HepG2 (cell line): ENCODE results near the gene GLB1L3. TPM values are rescaled to one million over a fixed set of nuclear protein-coding genes. Genes with fewer than 3 reads are reported as not detected.

Source experiments
- ATAC-seq: fragments of 200-7000 bp; cut with Tn5 transposase; 3 replicates; pipeline ENCODE4 v1.9.1; 2020; ENCODE audit warnings: mild to moderate bottlenecking, moderate library complexity
- Bru-seq: library from RNA; stranded (reverse); fragments of 400-500 nt; gene quantifications from one replicate; lab custom pipeline; 2021; lab: Mats Ljungman, UMichigan
- BruChase-seq, 2 experiments: library from RNA; stranded (reverse); fragments of 400-500 nt; gene quantifications; one replicate each; lab custom pipeline; 2021; lab: Mats Ljungman, UMichigan
- BruUV-seq: library from RNA; stranded (reverse); fragments of 400-500 nt; replicated peaks from 2 replicates; lab custom pipeline; 2021; lab: Mats Ljungman, UMichigan
- CTCF ChIA-PET: fragments of 300-600 bp; formaldehyde crosslinking; extraction: SDS; loops from one replicate; lab custom pipeline; 2021; ENCODE audit warnings: low total read pairs, inconsistent platforms, low intra/inter-chr PET ratio; lab: Yijun Ruan, JAX
- POLR2A ChIA-PET: fragments of 350-600 bp; sonication (Branson Sonifier 250); formaldehyde crosslinking; loops from one replicate; lab custom pipeline; 2020; ENCODE audit warnings: antibody characterized with exemption, inconsistent platforms; lab: Yijun Ruan, JAX
- DNase-seq: peaks from one replicate; pipeline ENCODE4 v3.0.0-alpha.2; 2015; ENCODE audit warnings: low spot score
- FAIRE-seq: peaks from 3 replicates; lab custom pipeline; 2011; peaks lifted over from hg19 to GRCh38; lab: Jason Lieb, UNC
- H2AFZ ChIP-seq: one replicate; pipeline ENCODE4 v1.6.1; 2011; ENCODE audit warnings: low read length, inconsistent platforms
- H3K27ac ChIP-seq: fragments of 300-600 bp; 3 replicates; pipeline ENCODE4 v1.8.0; 2011; ENCODE audit warnings: mixed run types, mild to moderate bottlenecking, mixed read lengths, low read length, inconsistent platforms; ENCODE audit not compliant: insufficient read depth; ENCODE audit errors: extremely low read length
- H3K27me3 ChIP-seq, 2 experiments: fragments of 200-600 bp in 1 of 2; 2 replicates in 1 of 2; 3 replicates in 1 of 2; pipeline versions ENCODE4 v1.6.0 to v1.8.0; 2011; ENCODE audit warnings: low read length in 2 of 2, mild to moderate bottlenecking in 2 of 2, moderate library complexity in 2 of 2, inconsistent platforms in 1 of 2; ENCODE audit not compliant: insufficient read depth in 2 of 2, control insufficient read depth in 1 of 2
- H3K36me3 ChIP-seq, 2 experiments: fragments of 200-600 bp in 1 of 2; replicated peaks in 1 of 2; 2 replicates in 1 of 2; 3 replicates in 1 of 2; pipeline versions ENCODE4 v1.5.1 to v1.8.0; 2011; ENCODE audit warnings: low read length in 2 of 2, inconsistent platforms in 1 of 2; ENCODE audit not compliant: insufficient read depth in 2 of 2, control insufficient read depth in 1 of 2
- H3K4me1 ChIP-seq: 2 replicates; pipeline ENCODE4 v1.5.1; 2012; ENCODE audit warnings: low read length, inconsistent platforms; ENCODE audit not compliant: insufficient read depth
- H3K4me2 ChIP-seq: 2 replicates; pipeline ENCODE4 v1.6.0; 2011; ENCODE audit warnings: low read depth, low read length, inconsistent platforms
- H3K4me3 ChIP-seq, 3 experiments: fragments of 200-600 bp in 1 of 3; sonication (generic), shearing (Covaris generic) in 1 of 3; replicated peaks in 1 of 3; 2 replicates each; pipeline ENCODE4 v1.5.1; 2011 to 2016; ENCODE audit warnings: low read length in 3 of 3, inconsistent platforms in 2 of 3, low read depth in 2 of 3, mild to moderate bottlenecking in 2 of 3, control low read depth in 1 of 3, mixed read lengths in 1 of 3; ENCODE audit not compliant: insufficient read depth in 1 of 3
- H3K79me2 ChIP-seq: one replicate; pipeline ENCODE4 v1.6.1; 2011; ENCODE audit warnings: low read length, inconsistent platforms; ENCODE audit not compliant: insufficient read depth
- H3K9ac ChIP-seq: 2 replicates; pipeline ENCODE4 v1.6.0; 2011; ENCODE audit warnings: mild to moderate bottlenecking, low read depth, low read length, inconsistent platforms; ENCODE audit not compliant: insufficient read depth
- H3K9me3 ChIP-seq: 2 replicates; pipeline ENCODE4 v1.5.1; 2012; ENCODE audit warnings: mild to moderate bottlenecking, low read length
- H4K20me1 ChIP-seq: 2 replicates; pipeline ENCODE4 v1.6.0; 2011; ENCODE audit warnings: inconsistent platforms, mild to moderate bottlenecking, low read length, moderate library complexity; ENCODE audit not compliant: insufficient read depth
- EZH2 ChIP-seq: conservative IDR thresholded peaks from 2 replicates; pipeline ENCODE4 v1.6.1; 2012; ENCODE audit warnings: mild to moderate bottlenecking, low read depth, low read length, moderate library complexity
- HMGXB3 ChIP-seq: sonication (generic); formaldehyde crosslinking; IDR thresholded peaks from 2 replicates; pipeline ENCODE4 v1.4.0; 2020; ENCODE audit warnings: missing genetic modification reagents, borderline replicate concordance
- KAT2B ChIP-seq: fragments of 150-350 bp; IDR thresholded peaks from 2 replicates; pipeline ENCODE4 v1.6.1; 2014; ENCODE audit warnings: low read depth, low read length, borderline replicate concordance
- RNF2 ChIP-seq: fragments of 450-650 bp; conservative IDR thresholded peaks from 2 replicates; pipeline ENCODE4 v1.6.1; 2016; ENCODE audit warnings: low read depth
- SALL1 ChIP-seq: sonication (generic); formaldehyde crosslinking; IDR thresholded peaks from 2 replicates; pipeline ENCODE4 v1.8.0; 2022; ENCODE audit warnings: mild to moderate bottlenecking, missing genetic modification reagents
- SOX13 ChIP-seq, 3 experiments: fragments of 450-650 bp in 1 of 3; sonication (generic) in 1 of 3; formaldehyde crosslinking in 1 of 3; IDR thresholded peaks in 2 of 3; conservative IDR thresholded peaks in 1 of 3; 2 replicates each; pipeline versions ENCODE4 v1.5.0 to v1.6.1; 2016 to 2020; ENCODE audit warnings: antibody characterized with exemption in 1 of 3, mild to moderate bottlenecking in 1 of 3, missing compliant biosample characterization in 1 of 3, missing genetic modification reagents in 1 of 3, moderate library complexity in 1 of 3
- ZFP36 ChIP-seq: fragments of 150-350 bp; IDR thresholded peaks from 2 replicates; pipeline ENCODE4 v1.6.1; 2018; ENCODE audit warnings: borderline replicate concordance, low read length, low read depth; ENCODE audit not compliant: partially characterized antibody
- ZNF562 ChIP-seq: sonication (generic); formaldehyde crosslinking; IDR thresholded peaks from 2 replicates; pipeline ENCODE4 v1.8.0; 2022; ENCODE audit warnings: missing genetic modification reagents, borderline replicate concordance
- ZNF800 ChIP-seq: sonication (generic); formaldehyde crosslinking; IDR thresholded peaks from 2 replicates; pipeline ENCODE4 v1.4.0; 2020; ENCODE audit warnings: missing genetic modification reagents
- WGBS: methylation state at CpG from one replicate; pipeline ENCODE4 v1.1.6; 2017; ENCODE audit warnings: low lambda C conversion rate; 5-methylcytosine and 5-hydroxymethylcytosine counted together
- in situ Hi-C: cut with HindIII; loops from 2 replicates; pipeline ENCODE4 v1.10.0; 2017; ENCODE audit warnings: low pct_unique_long_range_greater_than_20kb; ENCODE audit not compliant: extremely low pct_ligation_motif_present
- intact Hi-C: fragments of 100-400 bp; cut with micrococcal nuclease; formaldehyde crosslinking; loops from one replicate; pipeline ENCODE4 v1.10.0; 2022; ENCODE audit not compliant: unreplicated experiment
- long read RNA-seq, 2 experiments: library from RNA in 1 of 2; library from polyadenylated mRNA in 1 of 2; stranded (forward) in 1 of 2; unstranded in 1 of 2; transcript quantifications; one replicate each; pipeline ENCODE4 v2.0.0, GENCODE V29; 2019 to 2022
- polyA minus RNA-seq, 3 experiments: library from RNA; depleted of rRNA, polyadenylated mRNA; stranded (reverse); fragments of >200 nt; gene quantifications; 2 replicates each; pipeline ENCODE4 v1.2.3, GENCODE V29; 2011; ENCODE audit warnings: low replicate concordance in 1 of 3
- polyA plus RNA-seq, 8 experiments: library from polyadenylated mRNA; depleted of rRNA in 3 of 8; stranded (reverse) in 7 of 8; unstranded in 1 of 8; fragments of >200 nt; fragmentation: Illumina TruSeq in 4 of 8; extraction: Trizol in 4 of 8; gene quantifications; 2 replicates each; pipeline versions ENCODE4 v1.2.1 to v1.2.3, GENCODE V29; 2011 to 2016; ENCODE audit warnings: low read depth in 4 of 8, missing spikeins in 1 of 8, mixed read lengths in 1 of 8; ENCODE audit not compliant: insufficient read depth in 1 of 8
- total RNA-seq, 5 experiments: library from RNA; depleted of rRNA; stranded (reverse); fragments of >200 nt; fragmentation: Illumina TruSeq; extraction: Trizol; gene quantifications; 2 replicates each; pipeline ENCODE4 v1.2.3, GENCODE V29; 2016; ENCODE audit warnings: low read depth in 1 of 5

GLB1L3 gene
- total RNA-seq (2016; rRNA removed; fragmentation: Illumina TruSeq; extraction: Trizol) (not detected in 2 replicates), polyA plus RNA-seq (2011; rRNA removed) (not detected in 2 replicates), polyA minus RNA-seq (2011; rRNA and poly(A)+ RNA removed; ENCODE audit: low replicate concordance) (not detected in 2 replicates), Bru-seq, nascent RNA (not detected), BruChase-seq, experiment 1, labeled RNA remaining after a 6-hour chase (percentile 7 among the genes with signal in this experiment), BruChase-seq, experiment 2, labeled RNA remaining after a 2-hour chase (percentile 5 among the genes with signal in this experiment)
- total RNA-seq (2016; cell fraction: cytosol; rRNA removed; fragmentation: Illumina TruSeq; extraction: Trizol; ENCODE audit: low read depth), result not detected in 2 replicates
- total RNA-seq (2016; cell fraction: insoluble cytoplasmic fraction; rRNA removed; fragmentation: Illumina TruSeq; extraction: Trizol), result not detected in 2 replicates
- not detected in 2 replicates for total RNA-seq (2016; cell fraction: membrane; rRNA removed; fragmentation: Illumina TruSeq; extraction: Trizol)
- not detected in 2 replicates for total RNA-seq (2016; cell fraction: nucleus; rRNA removed; fragmentation: Illumina TruSeq; extraction: Trizol)
- polyA plus RNA-seq (2011; cell fraction: cytosol; rRNA removed), result not detected in 2 replicates
- not detected in 2 replicates for polyA plus RNA-seq (2011; cell fraction: nucleus; rRNA removed)
- polyA plus RNA-seq (2012), result not detected in 2 replicates
- not detected in 2 replicates for polyA plus RNA-seq (2016; cell fraction: cytosol; fragmentation: Illumina TruSeq; extraction: Trizol; ENCODE audit: low read depth)
- not detected in 2 replicates for polyA plus RNA-seq (2016; cell fraction: insoluble cytoplasmic fraction; fragmentation: Illumina TruSeq; extraction: Trizol; ENCODE audit: low read depth)
- polyA plus RNA-seq (2016; cell fraction: membrane; fragmentation: Illumina TruSeq; extraction: Trizol; ENCODE audit: low read depth), result not detected in 2 replicates
- not detected in 2 replicates for polyA plus RNA-seq (2016; cell fraction: nucleus; fragmentation: Illumina TruSeq; extraction: Trizol; ENCODE audit: insufficient read depth, low read depth)
- not detected in 2 replicates for polyA minus RNA-seq (2011; cell fraction: cytosol; rRNA and poly(A)+ RNA removed)
- polyA minus RNA-seq (2011; cell fraction: nucleus; rRNA and poly(A)+ RNA removed), result not detected in 2 replicates
- long read RNA-seq, experiment 1, result 0 reads
- long read RNA-seq, experiment 2, result 0 reads

GRCh38 chr11:134275534-134276395 is at the start of gene GLB1L3:
GLB1L3 (plus strand) TSS chr11:134276379; CDS start chr11:134276741, 362 bp downstream.
- H3K4me2 ChIP-seq, result peak within 1 kb of the TSS; percentile 46
- no peaks in the 10 kb centered on the region for H3K79me2 ChIP-seq
- H3K9ac ChIP-seq, result no peak within 1 kb of the TSS
- H4K20me1 ChIP-seq, result no peaks in the 10 kb centered on the region
- CTCF ChIA-PET, result no interaction called here
- H3K4me1 ChIP-seq, result peaks cover 20% of the 10 kb centered on the region
- peak within 1 kb of the TSS in 2 of 3 experiments; percentile 13 to 19; a peak in 1 of 6 replicates for H3K4me3 ChIP-seq
- peak; percentile 59 for ATAC-seq
- in situ Hi-C loops, result no loop called here
- POLR2A ChIA-PET, result no interaction called here
- no peak for FAIRE-seq
- H3K27ac ChIP-seq, result no peak within 1 kb of the TSS
- peaks cover 6 to 63% of the 10 kb centered on the region in 2 experiments for H3K27me3 ChIP-seq
- no peaks in the 10 kb centered on the region for H3K9me3 ChIP-seq
- DNase-seq, result no peak
- intact Hi-C loops, result no loop called here
- no TSS peak for BruUV-seq
- no peak within 1 kb of the TSS for H2AFZ ChIP-seq
- WGBS, result 21% methylated on average over 38 of the region's 68 CpGs
- no peaks in the 10 kb centered on the region for H3K36me3 ChIP-seq
- peak; percentile 81 for TF ChIP-seq RNF2
- TF ChIP-seq SALL1 (CRISPR knock-in tag), result no peak
- 0 out of 2 replicates have a peak, but pooled peaks have one; percentile 18 for TF ChIP-seq SOX13 (IDR thresholded peaks at IDR 0.05)
- TF ChIP-seq SOX13 (CRISPR knock-in tag; conservative IDR thresholded peaks at IDR 0.05 in 1 of 2, IDR thresholded peaks at IDR 0.05 in 1 of 2), result no peak
- TF ChIP-seq ZNF800 (CRISPR knock-in tag), result peak; percentile 96; the same call in 1 of the 2 replicates
- TF ChIP-seq KAT2B, result no peak
- peak; percentile 79 for TF ChIP-seq EZH2
- no peak for TF ChIP-seq HMGXB3 (CRISPR knock-in tag)
- no peak for TF ChIP-seq ZNF562 (CRISPR knock-in tag)
- peak; percentile 67 for TF ChIP-seq ZFP36
